ENCODE measurements around the gene OR8K5. TPM values are rescaled to one million over a fixed set of nuclear protein-coding genes. Genes with fewer than 3 reads are reported as not detected.

Gene OR8K5, protein sequence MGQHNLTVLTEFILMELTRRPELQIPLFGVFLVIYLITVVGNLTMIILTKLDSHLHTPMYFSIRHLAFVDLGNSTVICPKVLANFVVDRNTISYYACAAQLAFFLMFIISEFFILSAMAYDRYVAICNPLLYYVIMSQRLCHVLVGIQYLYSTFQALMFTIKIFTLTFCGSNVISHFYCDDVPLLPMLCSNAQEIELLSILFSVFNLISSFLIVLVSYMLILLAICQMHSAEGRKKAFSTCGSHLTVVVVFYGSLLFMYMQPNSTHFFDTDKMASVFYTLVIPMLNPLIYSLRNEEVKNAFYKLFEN
- total RNA-seq: under 1 TPM in 1 of 2 donors, not detected in 1; 0.87 TPM
- polyA plus RNA-seq (ENCODE audit: insufficient read depth, low read depth, low replicate concordance): not detected
- long read RNA-seq, donor 1: 0 reads
- long read RNA-seq, donor 2: 0 reads

DNA sequence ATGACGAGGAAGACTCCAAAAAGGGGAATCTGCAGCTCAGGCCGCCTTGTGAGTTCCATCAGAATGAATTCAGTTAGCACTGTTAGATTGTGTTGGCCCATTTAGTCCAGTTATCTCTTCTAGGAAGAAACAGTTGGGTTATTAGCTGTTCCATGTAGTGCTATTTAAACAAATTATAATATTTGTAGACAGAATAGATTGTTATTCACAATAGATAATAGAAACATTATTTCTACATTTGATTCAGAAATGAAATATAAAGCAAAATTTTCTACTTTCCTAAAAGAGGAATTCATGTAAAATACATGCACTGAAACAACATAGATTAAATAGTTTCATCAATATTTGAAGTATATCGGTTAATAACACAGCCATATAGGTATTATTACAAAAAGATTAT, at the start of gene OR8K5:
OR8K5 (minus strand) TSS at position 101 of the 400 bp plus-strand sequence; CDS start at position 101, 0 bp downstream.
- 75 to 80% methylated on average over 3 of the region's 3 CpGs for WGBS, 2 donors
- TF ChIP-seq POLR2A (IDR thresholded peaks at IDR 0.05): no peak
- TF ChIP-seq, protein P1, sequence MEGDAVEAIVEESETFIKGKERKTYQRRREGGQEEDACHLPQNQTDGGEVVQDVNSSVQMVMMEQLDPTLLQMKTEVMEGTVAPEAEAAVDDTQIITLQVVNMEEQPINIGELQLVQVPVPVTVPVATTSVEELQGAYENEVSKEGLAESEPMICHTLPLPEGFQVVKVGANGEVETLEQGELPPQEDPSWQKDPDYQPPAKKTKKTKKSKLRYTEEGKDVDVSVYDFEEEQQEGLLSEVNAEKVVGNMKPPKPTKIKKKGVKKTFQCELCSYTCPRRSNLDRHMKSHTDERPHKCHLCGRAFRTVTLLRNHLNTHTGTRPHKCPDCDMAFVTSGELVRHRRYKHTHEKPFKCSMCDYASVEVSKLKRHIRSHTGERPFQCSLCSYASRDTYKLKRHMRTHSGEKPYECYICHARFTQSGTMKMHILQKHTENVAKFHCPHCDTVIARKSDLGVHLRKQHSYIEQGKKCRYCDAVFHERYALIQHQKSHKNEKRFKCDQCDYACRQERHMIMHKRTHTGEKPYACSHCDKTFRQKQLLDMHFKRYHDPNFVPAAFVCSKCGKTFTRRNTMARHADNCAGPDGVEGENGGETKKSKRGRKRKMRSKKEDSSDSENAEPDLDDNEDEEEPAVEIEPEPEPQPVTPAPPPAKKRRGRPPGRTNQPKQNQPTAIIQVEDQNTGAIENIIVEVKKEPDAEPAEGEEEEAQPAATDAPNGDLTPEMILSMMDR (IDR thresholded peaks at IDR 0.05): no peak
- intact Hi-C loops (cut with DNase I; ENCODE audit: low total_unique reads): no loop called here

DNA sequence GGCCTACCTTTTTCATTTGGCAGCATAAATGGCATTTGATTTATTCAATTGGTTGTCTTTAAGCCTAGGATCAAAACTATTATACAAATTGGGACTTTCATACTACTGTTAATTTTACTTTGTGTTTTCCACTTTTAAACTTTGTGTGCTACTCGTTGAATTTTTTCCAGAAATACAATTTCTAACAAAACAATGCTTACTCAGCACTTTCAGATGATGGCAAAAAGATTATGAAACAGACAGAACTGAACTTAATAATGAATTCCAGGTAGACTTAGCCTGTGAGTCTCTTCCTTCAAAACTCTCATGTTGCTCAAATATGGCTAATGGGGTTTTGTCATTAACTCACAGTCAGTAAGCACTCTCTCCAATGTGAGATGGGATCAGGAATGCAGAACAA, 47.7 kb upstream of the OR8K5 start:
- no peaks in the 10 kb centered on the region for H3K9me3 ChIP-seq
- no peak overlapping the region for H3K27ac ChIP-seq
- WGBS, 2 donors: 68 to 72% methylated on average over 1 of the region's 1 CpG
- no peak for DNase-seq
- intact Hi-C loops (cut with DNase I; ENCODE audit: low total_unique reads): no loop called here
- H3K4me1 ChIP-seq: no peaks in the 10 kb centered on the region
- no peaks in the 10 kb centered on the region for H3K27me3 ChIP-seq
- H3K4me3 ChIP-seq: no peak overlapping the region
- TF ChIP-seq POLR2A (IDR thresholded peaks at IDR 0.05): no peak
- TF ChIP-seq, protein P1 (IDR thresholded peaks at IDR 0.05): no peak
- H3K36me3 ChIP-seq (ENCODE audit: low read depth, missing control alignments): no peaks in the 10 kb centered on the region

More for the DNA sequence above, at the start of gene OR8K5:
- H3K27me3 ChIP-seq: no peaks in the 10 kb centered on the region
- no peak within 1 kb of the TSS for H3K27ac ChIP-seq
- H3K4me3 ChIP-seq: no peak within 1 kb of the TSS
- H3K4me1 ChIP-seq: no peaks in the 10 kb centered on the region
- no peaks in the 10 kb centered on the region for H3K36me3 ChIP-seq (ENCODE audit: low read depth, missing control alignments)
- no peaks in the 10 kb centered on the region for H3K9me3 ChIP-seq
- DNase-seq: no peak

DNA sequence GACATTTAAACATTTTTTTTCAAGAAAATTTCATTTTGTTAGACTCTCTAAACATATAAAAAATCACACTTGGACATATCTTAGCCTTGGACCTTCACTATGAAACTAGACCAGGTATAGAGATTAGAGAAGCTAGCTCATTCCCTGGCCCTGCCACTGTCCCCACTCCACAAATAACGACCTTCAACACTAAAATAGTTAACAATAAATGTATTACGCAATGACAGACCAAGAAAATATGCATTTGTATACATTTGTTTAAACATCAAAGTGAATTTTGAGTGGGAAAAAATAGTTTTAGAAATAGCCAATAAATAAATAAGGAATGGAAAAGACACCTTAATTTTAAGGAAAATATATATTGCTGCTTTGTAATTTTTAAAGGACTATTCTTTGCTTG, 37.2 kb upstream of the OR8K5 start:
- no peaks in the 10 kb centered on the region for H3K4me1 ChIP-seq
- TF ChIP-seq, protein P1 (IDR thresholded peaks at IDR 0.05): no peak
- no peak for TF ChIP-seq POLR2A (IDR thresholded peaks at IDR 0.05)
- no peaks in the 10 kb centered on the region for H3K9me3 ChIP-seq
- no peak for DNase-seq
- H3K4me3 ChIP-seq: no peak overlapping the region
- intact Hi-C loops (cut with DNase I; ENCODE audit: low total_unique reads): no loop called here
- no peaks in the 10 kb centered on the region for H3K27me3 ChIP-seq
- no peaks in the 10 kb centered on the region for H3K36me3 ChIP-seq (ENCODE audit: low read depth, missing control alignments)
- WGBS, 2 donors: 62 to 77% methylated on average over 2 of the region's 2 CpGs
- no peak overlapping the region for H3K27ac ChIP-seq

DNA sequence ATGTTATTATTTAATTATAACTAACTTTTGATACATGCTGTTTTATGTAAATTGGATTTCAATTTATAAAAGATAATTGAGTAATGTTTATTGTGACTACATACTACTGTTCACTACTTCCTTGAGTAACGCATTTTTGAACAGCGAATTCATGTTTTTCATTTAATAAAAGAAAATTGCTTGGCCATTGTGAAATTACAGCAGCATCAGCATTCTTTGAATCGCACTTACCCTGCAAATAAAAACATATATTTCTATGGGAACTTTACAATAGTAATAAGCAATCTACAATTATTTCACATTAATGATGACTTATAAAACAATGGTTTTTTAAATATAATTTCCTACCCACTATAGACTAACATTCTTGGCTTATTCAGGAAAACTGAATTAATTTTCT, 36.6 kb upstream of the OR8K5 start:
- Histone ChIP-seq H3K4me3 (no peak overlapping the region), H3K36me3 (ENCODE audit: low read depth, missing control alignments) (no peaks in the 10 kb centered on the region), H3K9me3 (no peaks in the 10 kb centered on the region), H3K4me1 (no peaks in the 10 kb centered on the region), H3K27ac (no peak overlapping the region), H3K27me3 (no peaks in the 10 kb centered on the region)
- intact Hi-C loops (cut with DNase I; ENCODE audit: low total_unique reads): no loop called here
- DNase-seq: no peak
- 80 to 92% methylated on average over 3 of the region's 3 CpGs for WGBS, 2 donors
- TF ChIP-seq, protein P1 (IDR thresholded peaks at IDR 0.05): no peak
- TF ChIP-seq POLR2A (IDR thresholded peaks at IDR 0.05): no peak

DNA sequence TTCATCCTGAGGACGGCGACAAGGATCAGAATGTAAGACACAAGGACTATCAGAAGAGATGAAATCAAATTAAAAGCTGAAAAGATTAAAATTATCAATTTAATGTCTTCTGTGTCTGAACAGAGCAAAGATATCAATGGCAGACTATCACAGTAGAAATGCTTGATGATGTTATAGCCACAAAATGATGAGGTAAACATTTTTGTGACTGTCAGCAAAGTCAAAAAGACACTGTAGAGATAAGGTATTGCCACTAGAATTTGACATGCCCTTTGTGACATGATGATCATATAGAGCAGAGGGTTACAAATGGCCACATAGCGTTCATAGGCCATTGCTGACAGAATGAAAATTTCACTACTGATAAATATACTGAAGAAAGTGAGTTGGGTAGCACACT, 28.5 kb upstream of the OR8K5 start:
- TF ChIP-seq, protein P1 (IDR thresholded peaks at IDR 0.05): no peak
- no peak for TF ChIP-seq POLR2A (IDR thresholded peaks at IDR 0.05)
- WGBS, 2 donors: 90 to 93% methylated on average over 3 of the region's 3 CpGs
- no peaks in the 10 kb centered on the region for H3K9me3 ChIP-seq

More for the DNA sequence above, 28.5 kb upstream of the OR8K5 start:
- Histone ChIP-seq H3K4me1 (no peaks in the 10 kb centered on the region), H3K27me3 (no peaks in the 10 kb centered on the region), H3K4me3 (no peak overlapping the region), H3K36me3 (ENCODE audit: low read depth, missing control alignments) (no peaks in the 10 kb centered on the region), H3K27ac (no peak overlapping the region)
- no peak for DNase-seq
- intact Hi-C loops (cut with DNase I; ENCODE audit: low total_unique reads): no loop called here
